Fibroblast of pulmonary artery (primary cell): Measurements from ENCODE around the gene ODC1.

Source experiments
- DNase-seq: peaks from one replicate; pipeline ENCODE4 v3.0.0-alpha.2; 2010; ENCODE audit warnings: low read depth
- H3K4me3 ChIP-seq: replicated peaks from 2 replicates; pipeline ENCODE4 v1.5.1; 2011; ENCODE audit warnings: low read depth, mild to moderate bottlenecking, control low read depth, low read length, moderate library complexity
- CTCF ChIP-seq: IDR thresholded peaks from 2 replicates; pipeline ENCODE4 v1.5.1; 2011; ENCODE audit warnings: mild to moderate bottlenecking, control low read depth, low read length, inconsistent platforms; ENCODE audit errors: missing control alignments

Gene ODC1

GRCh38 chr2:10447895-10448575 is at the start of gene ODC1:
Gene ODC1, minus strand, starts transcription at chr2:10448327. Its CDS starts 3,295 bp downstream, at chr2:10445032.
- TF ChIP-seq CTCF: no peak
- peak; percentile 40 for DNase-seq
- peak within 1 kb of the TSS; percentile 65 for H3K4me3 ChIP-seq

- DNase-seq: peak; percentile 62
- no peak overlapping the region for H3K4me3 ChIP-seq
- no peak for TF ChIP-seq CTCF
These were observed 49.7 kb upstream of the ODC1 start for GRCh38 chr2:10497797-10498251.

GRCh38 chr2:10495988-10496313 is 47.8 kb upstream of the ODC1 start:
- TF ChIP-seq CTCF: no peak
- no peak for DNase-seq
- no peak overlapping the region for H3K4me3 ChIP-seq

- DNase-seq: no peak
- no peak for TF ChIP-seq CTCF
- H3K4me3 ChIP-seq: no peak overlapping the region
These were observed 47.3 kb upstream of the ODC1 start for GRCh38 chr2:10495311-10495987.

- no peak for TF ChIP-seq CTCF
- H3K4me3 ChIP-seq: no peak overlapping the region
- DNase-seq: no peak
These were observed 46.4 kb upstream of the ODC1 start for GRCh38 chr2:10494351-10495066.

- H3K4me3 ChIP-seq: no peak overlapping the region
- TF ChIP-seq CTCF: no peak
- peak; percentile 37 for DNase-seq
These were observed 45.6 kb upstream of the ODC1 start for GRCh38 chr2:10493634-10494281.
